Activated T-cell treated with anti-CD3 and anti-CD28 coated beads, Interleukin-2, amount 50 U/mL, for 48 hours (primary cell): Measurements from ENCODE around the gene FSD1.
"Not testable (repeated sequence)": the region's sequence is repeated elsewhere in the genome, so short reads cannot be mapped to it uniquely, and the experiment has no call there.

Source experiments
- DNase-seq, 2 experiments: peaks; one replicate each; pipeline ENCODE4 v3.0.0-alpha.2; 2020

The FSD1 gene

DNA sequence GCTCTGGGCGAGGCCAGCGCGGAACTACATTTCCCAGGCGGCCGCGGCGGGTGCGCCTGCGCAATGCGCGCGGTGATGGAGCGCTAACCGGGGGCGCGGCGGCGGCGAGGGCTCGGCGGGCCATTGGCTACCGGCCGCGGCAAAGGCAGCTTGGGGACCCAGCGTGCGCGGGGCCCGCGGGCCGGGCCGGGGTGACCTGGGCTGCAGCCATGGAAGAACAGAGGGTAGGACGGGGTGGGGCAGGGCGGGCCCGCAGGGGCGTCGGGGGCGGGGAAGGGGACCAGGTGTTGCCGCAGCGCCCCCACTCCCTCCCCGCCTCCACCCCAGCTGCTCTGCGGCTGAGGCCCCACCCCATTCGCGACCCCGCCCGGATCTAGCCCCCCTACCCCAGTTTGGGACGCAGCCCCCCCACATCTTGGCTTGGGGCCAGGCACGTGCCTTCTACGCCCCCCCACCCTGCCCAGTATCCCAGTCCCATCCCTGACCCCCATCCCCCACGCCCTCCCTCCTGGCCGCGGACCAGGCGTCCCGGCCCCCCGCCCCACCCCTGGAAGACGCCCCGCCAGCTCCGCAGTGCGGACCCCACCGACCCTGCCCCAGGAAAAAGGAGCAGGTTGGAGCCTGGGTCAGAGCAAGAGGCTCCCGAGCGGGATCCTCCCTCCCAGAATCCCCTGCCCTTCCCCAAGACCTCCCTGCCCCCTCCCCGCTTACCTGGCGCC is at the start of gene FSD1:
Gene FSD1, plus strand, starts transcription at position 61 of the 719 bp plus-strand sequence. Its CDS starts 149 bp downstream, at position 210.
- DNase-seq: peak; percentile 89 to 91

DNA sequence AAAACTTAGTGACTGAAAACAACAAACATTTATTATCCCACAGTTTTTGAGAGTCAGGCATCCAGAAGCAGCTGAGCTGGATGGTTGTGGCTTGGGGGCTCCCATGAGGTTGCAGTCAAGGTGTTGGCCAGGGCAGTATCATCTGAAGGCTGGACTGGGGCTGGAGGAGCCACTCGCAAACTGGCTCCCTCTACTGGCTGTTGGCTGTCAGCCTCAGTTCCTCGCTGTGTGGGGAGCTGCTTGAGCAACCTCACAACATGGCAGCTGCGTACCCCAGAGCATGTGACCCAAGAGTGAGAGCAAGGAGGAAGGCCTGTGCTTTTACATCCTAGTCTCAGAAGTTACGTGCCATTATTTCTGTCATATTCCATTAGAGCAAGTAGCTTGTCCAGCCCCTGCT is 47.8 kb upstream of the FSD1 start:
- no peak for DNase-seq

DNA sequence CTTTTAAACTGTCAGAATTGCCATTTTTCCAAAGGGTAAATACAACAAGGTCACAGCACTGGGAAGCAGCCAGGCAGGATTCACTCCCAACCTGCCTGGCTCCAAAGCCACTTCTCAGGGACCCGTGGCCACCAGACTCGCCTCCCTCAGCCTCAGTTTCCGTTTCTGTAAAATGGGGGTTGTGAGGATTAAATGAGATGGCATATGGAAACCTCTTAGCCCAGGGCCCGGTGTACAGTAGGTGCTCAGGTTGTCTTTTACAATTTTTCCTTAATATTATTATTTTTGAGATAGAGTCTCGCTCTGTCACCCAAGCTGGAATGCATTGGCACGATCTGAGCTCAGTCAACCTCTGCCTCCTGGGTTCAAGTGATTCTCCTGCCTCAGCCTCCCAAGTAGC is 47.4 kb upstream of the FSD1 start:
- DNase-seq: no peak

DNA sequence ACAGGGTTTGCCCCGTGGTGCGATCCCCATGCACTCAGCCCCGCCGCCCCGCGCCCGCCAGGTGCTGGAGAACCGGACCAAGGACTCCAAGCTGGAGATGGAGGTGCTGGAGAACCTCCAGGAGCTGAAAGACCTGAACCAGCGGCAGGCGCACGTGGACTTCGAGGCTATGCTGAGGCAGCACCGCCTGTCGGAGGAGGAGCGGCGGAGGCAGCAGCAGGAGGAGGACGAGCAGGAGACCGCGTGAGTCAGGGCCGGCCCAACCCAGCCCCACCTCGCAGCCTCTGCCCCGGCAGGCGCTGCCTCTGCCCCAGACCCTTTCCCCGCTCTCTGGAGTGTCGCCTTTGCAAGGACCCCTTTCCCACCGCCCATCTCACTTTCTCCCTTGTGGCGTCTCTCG is 46.2 kb upstream of the FSD1 start:
- DNase-seq: no peak

DNA sequence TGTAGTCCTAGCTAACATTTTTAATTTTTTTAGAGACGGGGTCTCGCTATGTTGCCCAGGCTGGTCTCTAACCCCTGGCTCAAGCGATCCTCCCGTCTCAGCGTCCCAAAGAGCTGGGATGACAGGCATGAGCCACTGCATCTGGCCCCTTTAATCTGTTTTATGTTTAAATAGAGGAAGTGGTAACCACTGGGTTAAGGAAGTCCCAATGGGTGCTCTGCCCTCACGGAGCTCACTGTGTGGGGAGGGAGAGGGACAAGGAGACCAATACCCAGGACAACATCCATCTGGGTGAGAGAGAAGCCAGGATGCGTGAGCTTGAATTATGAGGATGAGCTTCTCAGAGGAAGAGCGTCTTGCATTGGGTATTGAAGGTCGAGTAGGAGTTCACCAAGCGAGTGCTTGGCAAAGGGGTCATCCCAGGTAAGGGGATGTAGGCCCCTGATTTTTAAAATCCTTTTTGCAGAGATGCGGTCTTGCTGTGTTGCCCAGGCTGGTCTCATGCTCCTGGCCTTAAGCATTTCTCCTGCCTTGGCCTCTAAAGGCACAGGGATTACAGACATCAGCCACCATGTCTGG is 43.7 kb upstream of the FSD1 start:
- no peak for DNase-seq

DNA sequence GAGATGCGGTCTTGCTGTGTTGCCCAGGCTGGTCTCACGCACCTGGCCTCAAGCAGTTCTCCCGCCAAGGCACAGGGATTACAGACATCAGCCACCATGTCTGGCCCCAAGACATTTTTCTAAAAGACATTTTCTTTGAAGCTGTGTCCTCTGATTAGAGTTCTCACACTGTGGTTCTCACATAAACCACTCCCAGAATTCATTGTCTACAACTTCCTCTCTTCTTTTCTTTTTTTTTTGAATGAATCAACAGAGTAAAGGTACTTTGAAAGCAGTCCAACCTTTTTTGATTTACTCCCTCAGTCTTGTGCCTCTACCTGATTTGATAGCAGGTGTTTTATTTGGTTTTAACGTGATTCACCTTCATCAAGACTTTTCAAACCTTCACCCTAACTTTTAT is 39.6 kb upstream of the FSD1 start:
- no peak for DNase-seq

DNA sequence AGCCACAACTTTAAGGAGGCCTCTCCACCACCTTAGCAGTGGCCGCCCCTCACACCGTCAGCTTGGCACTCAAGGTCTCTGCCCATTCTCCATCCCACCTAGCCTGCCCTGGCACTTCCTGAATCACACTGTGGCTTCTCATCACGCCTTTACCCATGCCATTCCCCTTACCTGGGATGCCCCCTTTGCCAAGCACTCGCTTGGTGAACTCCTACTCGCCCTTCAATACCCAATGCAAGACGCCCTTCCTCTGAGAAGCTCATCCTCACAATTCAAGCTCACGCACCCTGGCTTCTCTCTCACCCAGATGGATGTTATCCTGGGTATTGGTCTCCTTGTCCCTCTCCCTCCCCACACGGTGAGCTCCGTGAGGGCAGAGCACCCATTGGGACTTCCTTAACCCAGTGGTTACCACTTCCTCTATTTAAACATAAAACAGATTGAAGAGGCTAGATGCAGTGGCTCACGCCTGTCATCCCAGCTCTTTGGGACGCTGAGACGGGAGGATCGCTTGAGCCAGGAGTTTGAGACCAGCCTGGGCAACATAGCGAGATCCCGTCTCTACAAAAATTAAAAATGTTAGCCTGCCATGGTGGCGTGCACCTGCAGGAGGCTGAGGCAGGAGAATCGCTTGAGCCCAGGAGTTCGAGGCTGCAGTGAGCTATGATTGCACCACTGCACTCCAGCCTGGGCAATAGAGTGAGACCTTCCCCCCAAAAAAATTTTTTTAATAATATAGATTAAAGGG is 38.0 kb upstream of the FSD1 start:
- no peak for DNase-seq

DNA sequence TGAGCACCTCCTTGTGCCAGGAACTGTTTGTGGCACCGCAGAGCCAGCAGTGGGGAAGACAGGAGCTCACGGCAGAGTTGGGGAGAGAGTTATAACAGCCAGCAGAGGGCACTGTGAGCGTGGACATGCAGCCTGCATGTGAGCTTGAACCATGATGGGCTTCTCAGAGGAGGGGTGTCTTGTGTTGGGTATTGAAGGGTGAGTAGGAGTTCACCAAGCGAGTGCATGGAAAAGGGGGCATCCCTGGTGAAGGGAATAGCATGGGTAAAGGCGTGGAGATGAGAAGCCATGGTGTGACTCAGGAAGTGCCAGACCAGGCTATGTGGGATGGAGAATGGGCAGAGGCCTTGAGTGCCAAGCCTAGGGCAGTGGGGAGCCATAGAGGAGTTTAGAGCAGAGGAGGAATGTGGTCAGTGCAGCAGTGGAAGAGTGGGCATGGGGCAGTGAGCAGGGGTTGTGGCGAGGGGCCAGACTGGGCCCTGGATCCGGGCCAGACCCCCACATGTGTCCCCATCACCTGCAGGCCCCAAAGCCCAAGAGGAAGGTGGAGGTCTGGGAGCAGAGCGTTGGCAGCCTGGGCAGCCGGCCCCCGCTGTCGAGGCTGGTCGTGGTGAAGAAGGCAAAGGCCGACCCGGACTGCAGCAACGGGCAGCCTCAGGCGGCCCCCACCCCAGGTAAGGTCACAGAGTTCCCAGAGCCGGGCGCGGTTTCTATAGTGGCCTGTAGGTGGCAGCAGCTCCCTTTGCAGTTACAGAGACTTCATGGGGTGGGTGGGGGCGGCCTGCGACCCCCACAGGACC is 37.1 kb upstream of the FSD1 start:
- DNase-seq: peak; percentile 78 to 79

DNA sequence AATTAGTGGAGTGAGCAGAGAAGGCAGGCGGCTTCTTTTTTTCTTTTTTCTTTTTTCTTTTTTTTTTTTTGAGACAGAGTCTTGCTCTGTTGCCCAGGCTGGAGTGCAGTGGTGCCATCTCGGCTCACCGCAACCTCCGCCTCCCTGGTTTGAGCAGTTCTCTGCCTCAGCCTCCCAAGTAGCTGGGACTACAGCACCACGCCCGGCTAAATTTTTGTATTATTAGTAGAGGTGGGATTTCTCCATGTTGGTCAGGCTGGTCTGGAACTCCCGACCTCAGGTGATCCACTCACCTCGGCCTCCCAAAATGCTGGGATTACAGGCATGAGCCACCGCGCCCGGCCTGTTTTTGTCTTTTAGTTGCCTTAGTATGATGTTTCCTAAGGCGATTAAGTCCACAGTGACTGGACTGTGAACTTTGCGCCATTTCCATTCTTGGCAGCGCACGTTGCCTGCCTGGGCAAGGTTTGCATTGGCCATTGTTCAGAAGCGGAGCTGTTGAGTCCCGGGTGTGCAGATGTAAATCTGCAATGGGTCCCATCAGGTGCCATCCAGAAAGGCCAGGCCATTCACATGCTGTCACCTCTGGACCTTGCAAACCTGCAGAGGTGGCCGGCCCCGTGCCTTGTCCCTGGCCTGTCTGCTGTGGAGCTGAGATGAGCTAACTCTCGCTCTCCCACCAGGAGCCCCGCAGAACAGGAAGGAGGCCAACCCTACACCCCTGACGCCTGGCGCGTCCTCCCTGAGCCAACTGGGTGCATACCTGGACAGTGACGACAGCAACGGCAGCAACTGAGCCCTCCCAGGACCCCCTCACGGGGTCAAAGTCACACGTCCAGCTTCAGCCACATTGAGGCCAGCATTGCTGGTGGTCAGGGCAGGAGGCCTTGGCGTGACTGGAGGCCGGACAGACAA is 36.2 kb upstream of the FSD1 start:
- no peak for DNase-seq

DNA sequence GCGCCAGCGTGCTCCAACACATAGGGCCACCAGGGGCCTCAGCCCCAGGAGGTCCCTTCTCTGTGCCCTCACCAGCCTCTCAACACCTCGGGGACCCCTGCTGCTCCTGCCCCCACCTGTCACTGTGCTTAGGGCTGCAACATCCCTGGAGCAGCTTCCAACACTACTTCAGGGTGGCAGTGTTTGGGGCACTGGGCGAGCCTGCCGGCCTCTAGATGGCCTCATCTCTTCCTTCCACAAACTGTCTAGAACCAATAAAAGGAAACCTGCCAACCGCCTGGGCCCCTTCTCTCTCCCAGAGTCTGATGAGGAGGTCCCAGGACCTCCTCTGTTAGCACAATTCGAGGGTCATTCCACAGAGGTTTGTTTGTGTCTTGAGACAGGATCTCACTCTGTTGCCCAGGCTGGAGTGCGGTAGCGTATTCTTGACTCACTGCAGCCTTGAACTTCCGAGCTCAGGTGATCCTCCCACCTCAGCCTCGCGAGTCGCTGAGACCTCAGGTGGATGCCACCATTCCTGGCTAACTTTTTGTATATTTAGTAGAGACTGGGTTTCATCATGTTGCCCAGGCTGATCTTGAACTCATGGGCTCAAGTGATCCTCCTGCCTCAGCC is 35.5 kb upstream of the FSD1 start:
- DNase-seq: no peak

DNA sequence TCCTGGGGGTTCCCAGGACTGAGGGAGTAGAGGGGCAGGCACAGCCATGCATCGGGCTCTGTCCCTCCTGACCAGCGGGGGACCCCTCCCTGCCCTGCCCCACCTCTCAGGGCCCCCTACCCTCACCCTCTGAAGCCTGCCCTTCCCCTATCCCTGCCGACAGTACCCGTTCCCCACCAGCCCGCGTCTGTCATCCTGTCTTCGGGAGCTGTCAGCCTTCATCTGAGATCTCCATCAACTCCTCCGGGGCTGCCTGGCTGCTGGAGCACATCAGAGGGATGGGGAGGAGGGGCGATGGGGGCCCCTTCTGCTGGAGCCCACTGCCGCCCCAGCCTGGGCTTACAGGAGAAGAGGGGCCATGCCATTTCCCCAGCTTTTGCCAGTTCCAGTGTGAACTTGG is 31.5 kb upstream of the FSD1 start:
- DNase-seq: no peak

DNA sequence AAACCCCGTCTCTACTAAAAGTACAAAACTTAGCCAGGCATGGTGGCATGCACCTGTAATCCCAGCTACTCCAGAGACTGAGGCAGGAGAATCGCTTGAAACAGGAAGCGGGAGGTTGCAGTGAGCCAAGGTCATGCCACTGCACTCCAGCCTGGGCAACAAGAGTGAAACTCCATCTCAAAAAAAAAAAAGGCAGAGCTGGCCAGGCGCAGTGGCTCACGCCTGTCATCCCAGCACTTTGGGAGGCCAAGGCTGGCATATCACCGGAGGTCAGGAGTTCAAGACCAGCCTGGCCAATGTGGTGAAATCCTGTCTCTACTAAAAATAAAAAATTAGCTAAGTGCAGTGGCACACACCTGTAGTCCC is 30.1 kb upstream of the FSD1 start:
- DNase-seq: not testable (repeated sequence)

DNA sequence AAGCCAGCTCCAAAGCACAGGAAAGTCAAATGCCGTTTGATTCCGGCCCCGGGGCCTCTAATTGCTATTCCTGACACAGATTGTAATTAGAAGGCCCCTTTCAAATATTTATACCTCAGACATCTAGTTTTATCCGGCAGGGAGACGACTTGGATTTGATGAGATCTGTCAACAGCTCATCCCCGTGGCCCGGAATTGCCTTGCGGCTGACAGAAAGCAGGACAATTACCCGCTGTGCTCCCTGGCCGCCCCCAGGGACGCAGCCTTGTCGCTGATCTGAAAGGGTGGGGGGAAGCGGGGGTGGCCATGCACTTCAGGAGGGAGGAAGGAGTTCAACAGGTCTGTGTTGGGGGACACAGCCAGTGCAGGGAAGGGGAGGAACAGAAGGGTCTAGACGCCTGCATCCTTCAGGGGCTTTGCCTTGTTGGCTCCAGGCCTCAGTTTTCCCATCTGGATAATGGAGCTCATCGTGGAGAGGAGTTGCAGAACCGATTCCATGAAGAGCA is 27.2 kb upstream of the FSD1 start:
- no peak for DNase-seq

DNA sequence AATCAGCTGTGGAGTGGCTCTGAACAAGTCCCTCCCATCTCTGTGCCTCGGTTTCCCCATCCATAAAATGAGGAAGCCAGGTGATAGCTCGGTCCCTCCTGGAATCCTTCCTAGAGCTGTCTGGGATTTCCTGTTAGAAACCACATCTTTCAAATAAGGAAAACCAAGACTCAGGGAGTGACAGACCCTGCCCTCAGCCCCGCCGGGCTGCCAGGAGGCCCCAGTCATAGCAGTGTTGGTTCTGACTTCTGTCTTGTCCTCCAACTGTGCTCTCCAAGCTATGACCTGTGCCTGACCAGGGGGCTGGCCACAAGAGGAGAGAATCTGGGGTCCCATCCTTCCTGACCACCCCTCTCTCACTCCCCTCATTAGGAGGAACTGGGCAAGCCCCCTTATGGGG is 26.4 kb upstream of the FSD1 start:
- no peak for DNase-seq

DNA sequence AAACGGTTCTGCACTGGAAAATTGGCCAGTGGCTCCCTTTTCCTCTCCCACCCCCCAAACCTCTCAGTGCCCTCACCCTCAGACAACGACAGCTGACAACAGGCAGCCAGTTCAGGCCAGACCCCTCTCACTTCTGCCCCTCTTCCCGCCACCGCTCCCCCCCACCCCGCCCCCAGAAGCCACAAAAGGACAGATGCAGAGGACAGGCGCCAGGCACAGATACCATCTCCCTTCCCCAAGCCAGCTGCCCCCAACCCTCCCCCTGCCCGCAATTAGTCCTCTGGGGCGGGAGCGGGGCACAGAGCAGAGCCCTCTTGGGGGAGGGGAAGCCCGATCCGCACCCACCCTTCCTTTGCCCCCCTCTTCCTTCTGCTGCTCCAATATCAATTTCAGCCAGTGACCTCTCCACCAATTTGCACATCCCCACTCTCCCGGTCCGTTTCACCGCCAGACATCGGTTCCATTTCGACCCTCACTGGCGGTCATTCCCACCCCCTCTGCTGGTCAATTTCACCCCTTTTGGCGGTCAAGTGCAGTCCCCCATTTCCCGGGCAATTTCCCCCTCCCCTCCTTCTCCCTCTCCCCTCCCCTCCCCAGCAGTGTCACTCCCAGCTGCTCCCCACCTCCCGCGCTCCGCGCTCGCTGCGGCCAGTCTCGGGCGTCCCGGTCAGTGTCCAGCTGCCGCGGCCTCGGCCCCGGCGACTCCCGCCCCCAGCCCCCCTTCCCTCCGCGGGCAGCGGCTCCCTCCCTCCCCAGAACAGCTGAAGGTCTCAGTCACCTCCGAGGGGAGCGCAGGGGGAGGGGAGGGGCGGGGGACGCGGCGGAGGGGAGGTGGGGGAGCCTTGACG is 25.8 kb upstream of the FSD1 start, which contains the start of gene SHD:
Gene SHD, plus strand, starts transcription at position 848 of the 848 bp plus-strand sequence. CDS start 798 bp downstream, outside the sequence.
- DNase-seq: no peak

DNA sequence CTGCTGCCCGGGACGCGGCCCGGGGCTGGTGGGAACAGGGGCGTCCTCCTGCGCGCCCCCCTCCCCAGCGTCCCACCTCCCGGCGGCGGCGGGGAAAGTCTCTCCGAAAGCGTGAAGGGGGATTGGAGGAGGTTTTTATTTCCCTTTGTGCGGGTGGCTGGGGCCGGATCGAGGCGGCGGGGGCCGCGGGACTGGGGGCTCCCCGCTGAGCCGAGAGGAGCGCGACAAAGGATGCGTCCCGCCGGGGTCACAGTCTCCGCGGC is 25.2 kb upstream of the FSD1 start:
- no peak for DNase-seq

DNA sequence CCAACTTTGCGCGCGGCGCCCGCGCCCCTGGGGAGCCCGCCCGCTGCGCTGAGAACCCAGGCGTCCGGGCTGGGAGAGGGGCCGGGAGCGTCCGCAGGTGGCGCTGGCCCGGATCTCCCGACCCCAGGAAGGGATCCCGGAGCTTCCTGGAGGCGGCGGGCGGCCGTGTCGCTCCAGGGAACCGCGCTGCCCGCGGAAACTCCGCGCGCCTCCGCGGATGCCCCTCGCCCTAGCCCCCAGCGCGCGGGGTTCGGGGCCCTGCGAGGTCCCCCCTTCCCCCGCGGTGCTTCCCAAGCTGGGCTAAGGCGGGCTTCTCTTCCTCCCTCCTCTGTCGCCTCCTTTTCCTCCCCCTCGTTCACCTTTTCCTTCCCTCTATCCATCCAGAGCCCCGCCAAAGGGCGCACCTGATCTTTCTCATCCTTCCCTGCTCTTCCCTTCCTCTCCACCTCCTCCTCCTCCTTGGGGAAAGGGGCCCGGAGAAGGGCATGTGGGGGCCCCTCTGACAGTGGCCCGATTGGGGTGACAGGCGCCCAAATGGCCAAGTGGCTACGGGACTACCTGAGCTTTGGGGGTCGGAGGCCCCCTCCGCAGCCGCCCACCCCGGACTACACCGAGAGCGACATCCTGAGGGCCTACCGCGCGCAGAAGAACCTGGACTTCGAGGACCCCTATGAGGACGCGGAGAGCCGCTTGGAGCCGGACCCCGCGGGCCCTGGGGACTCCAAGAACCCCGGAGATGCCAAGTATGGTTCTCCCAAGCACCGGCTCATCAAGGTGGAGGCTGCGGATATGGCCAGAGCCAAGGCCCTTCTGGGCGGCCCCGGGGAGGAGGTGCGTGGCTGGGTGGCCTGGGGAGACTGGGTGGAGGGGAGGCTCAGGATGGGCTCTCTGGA is 24.6 kb upstream of the FSD1 start:
- no peak for DNase-seq

DNA sequence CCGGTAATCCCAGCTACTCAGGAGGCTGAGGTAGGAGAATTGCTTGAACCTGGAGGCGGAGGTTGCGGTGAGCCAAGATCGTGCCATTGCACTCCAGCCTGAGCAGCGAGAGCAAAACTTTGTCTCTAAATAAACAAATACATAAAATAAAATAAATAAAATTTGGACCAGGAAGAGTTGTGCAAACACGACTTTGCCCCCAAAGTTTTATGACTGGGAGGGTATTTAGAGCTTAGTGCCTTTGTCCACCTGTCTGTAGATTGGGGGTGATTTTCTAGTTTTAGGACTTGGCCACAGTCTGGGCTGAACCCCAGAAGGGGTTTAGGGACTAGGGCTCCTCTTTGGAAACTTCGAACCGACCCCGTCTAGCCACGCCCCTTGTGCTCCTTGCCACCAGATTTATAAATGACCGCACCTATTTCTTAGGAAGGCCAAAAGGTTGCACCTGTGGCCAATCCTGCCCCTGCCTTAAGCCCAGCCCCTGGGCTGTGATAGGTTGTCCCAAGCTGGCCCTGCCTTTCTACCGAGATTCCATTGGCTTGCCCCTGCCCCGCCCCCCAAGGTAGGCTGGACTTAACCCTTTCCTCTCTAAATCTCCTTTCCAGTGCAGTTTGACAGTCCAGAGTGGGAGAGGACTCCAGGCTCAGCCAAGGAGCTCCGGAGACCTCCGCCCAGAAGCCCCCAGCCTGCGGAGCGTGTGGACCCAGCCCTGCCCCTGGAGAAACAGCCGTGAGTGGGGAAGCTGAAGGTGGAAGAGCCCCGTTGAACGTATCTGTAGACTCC is 20.0 kb upstream of the FSD1 start:
- DNase-seq: peak in 1 of 2 experiments; percentile 48

DNA sequence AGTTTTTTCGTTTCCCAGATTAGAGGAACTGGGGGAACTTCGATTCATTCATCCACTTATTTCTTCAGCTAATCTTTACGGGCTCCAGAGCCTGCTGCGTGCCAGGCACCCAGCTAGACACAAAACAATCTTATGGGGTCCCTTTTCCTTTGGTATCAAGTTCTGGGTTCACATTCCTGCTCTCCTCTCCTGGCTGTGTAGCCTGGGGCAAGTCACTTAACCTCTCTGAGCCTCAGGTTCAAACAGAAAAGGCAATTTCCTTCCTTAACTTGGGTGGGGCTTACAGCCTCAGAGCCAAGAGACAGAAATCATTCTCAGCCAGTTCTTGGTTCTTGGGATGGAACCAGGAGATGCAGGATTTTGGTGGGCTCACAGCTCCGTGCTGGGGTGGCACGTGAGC is 19.4 kb upstream of the FSD1 start:
- no peak for DNase-seq
